Prostate gland (tissue), 2 donors: ENCODE results near the gene SPAG7.

Experiments
- CTCF ChIP-seq, 4 experiments: fragments of 200-600 bp in 2 of 4; fragments of 450-650 bp in 2 of 4; sonication (generic) in 2 of 4; IDR thresholded peaks; 1 replicate in 3 of 4; 2 replicates in 1 of 4; pipeline ENCODE4 v1.5.1; 2016 to 2019; ENCODE audit warnings: antibody characterized with exemption in 4 of 4, mild to moderate bottlenecking in 2 of 4, moderate library complexity in 2 of 4
- POLR2A ChIP-seq: fragments of 450-650 bp; IDR thresholded peaks from one replicate; pipeline ENCODE4 v1.6.1; 2016; ENCODE audit warnings: antibody characterized with exemption, mild to moderate bottlenecking
- POLR2AphosphoS5 ChIP-seq: sonication (generic); formaldehyde crosslinking; IDR thresholded peaks from one replicate; pipeline ENCODE4 v1.6.1; 2017; ENCODE audit warnings: antibody characterized with exemption

GRCh38 chr17:4945944-4946280, 21.7 kb downstream of the SPAG7 start:
- no peak for TF ChIP-seq CTCF (IDR thresholded peaks at IDR 0.05)
- TF ChIP-seq POLR2A = no peak
- no peak for TF ChIP-seq POLR2AphosphoS5
